Neural progenitor cell (in vitro differentiated cells): Measurements from ENCODE around the gene NOSTRIN. TPM values are rescaled to one million over a fixed set of nuclear protein-coding genes. Genes with fewer than 3 reads are reported as not detected.

Experiments used
- DNase-seq: peaks from one replicate; pipeline ENCODE4 v3.0.0-alpha.2; 2016; ENCODE audit warnings: low spot score
- H2AFZ ChIP-seq: fragments of 200-600 bp; sonication (generic); replicated peaks from 2 replicates; pipeline ENCODE4 v1.6.1; 2016; ENCODE audit warnings: antibody characterized with exemption
- H3F3A ChIP-seq: fragments of 200-600 bp; sonication (generic); 2 replicates; pipeline ENCODE4 v1.6.1; 2016; ENCODE audit warnings: antibody characterized with exemption, low read depth
- H3K27ac ChIP-seq: fragments of 200-600 bp; sonication (generic); 2 replicates; pipeline ENCODE4 v1.5.1; 2016; ENCODE audit warnings: mild to moderate bottlenecking
- H3K27me3 ChIP-seq: fragments of 200-600 bp; sonication (generic); 2 replicates; pipeline ENCODE4 v1.6.1; 2016; ENCODE audit warnings: mild to moderate bottlenecking, moderate library complexity
- H3K36me3 ChIP-seq: fragments of 200-600 bp; sonication (generic); 2 replicates; pipeline ENCODE4 v1.5.1; 2016
- H3K4me1 ChIP-seq: fragments of 200-600 bp; sonication (generic); 2 replicates; pipeline ENCODE4 v1.6.1; 2016; ENCODE audit warnings: mixed run types
- H3K4me2 ChIP-seq: fragments of 200-600 bp; sonication (generic); 2 replicates; pipeline ENCODE4 v1.6.1; 2016
- H3K4me3 ChIP-seq: fragments of 200-600 bp; sonication (generic); 2 replicates; pipeline ENCODE4 v1.5.1; 2016
- H3K79me2 ChIP-seq: fragments of 200-600 bp; sonication (generic); 2 replicates; pipeline ENCODE4 v1.6.1; 2016; ENCODE audit warnings: low read depth
- H3K9ac ChIP-seq: fragments of 200-600 bp; sonication (generic); 2 replicates; pipeline ENCODE4 v1.6.1; 2016
- H3K9me3 ChIP-seq: fragments of 200-600 bp; sonication (generic); 2 replicates; pipeline ENCODE4 v1.5.1; 2016; ENCODE audit warnings: low read depth
- H4K20me1 ChIP-seq: fragments of 200-600 bp; sonication (generic); 2 replicates; pipeline ENCODE4 v1.6.1; 2016; ENCODE audit warnings: low read depth
- H3K27ac Mint-ChIP-seq: 3 replicates; pipeline ENCODE4 v1.8.0; 2021; ENCODE audit warnings: mixed read lengths
- H3K27me3 Mint-ChIP-seq: 2 replicates; pipeline ENCODE4 v1.8.0; 2022; ENCODE audit warnings: low read depth, mild to moderate bottlenecking, inconsistent platforms, moderate library complexity, mixed read lengths; ENCODE audit not compliant: insufficient read depth
- H3K36me3 Mint-ChIP-seq: 3 replicates; pipeline ENCODE4 v1.8.0; 2021; ENCODE audit warnings: mixed read lengths
- H3K4me1 Mint-ChIP-seq: 3 replicates; pipeline ENCODE4 v1.8.0; 2021; ENCODE audit warnings: mixed read lengths
- H3K4me3 Mint-ChIP-seq: 3 replicates; pipeline ENCODE4 v1.8.0; 2021; ENCODE audit warnings: mild to moderate bottlenecking, moderate library complexity, mixed read lengths
- H3K9me3 Mint-ChIP-seq: 3 replicates; pipeline ENCODE4 v1.8.0; 2020; ENCODE audit warnings: mixed read lengths
- EZH2 ChIP-seq: fragments of 200-600 bp; sonication (generic); IDR thresholded peaks from 2 replicates; pipeline ENCODE4 v1.6.1; 2017; ENCODE audit warnings: antibody characterized with exemption, mild to moderate bottlenecking, moderate library complexity
- EZH2phosphoT487 ChIP-seq: fragments of 200-600 bp; sonication (generic); IDR thresholded peaks from 2 replicates; pipeline ENCODE4 v1.6.1; 2017; ENCODE audit warnings: antibody characterized with exemption
- total RNA-seq: library from RNA; depleted of rRNA; stranded (reverse); fragments of >200 nt; gene quantifications from 2 replicates; pipeline ENCODE4 v1.2.3, GENCODE V29; 2015; ENCODE audit warnings: low replicate concordance
- TF ChIP-seq, protein P1 (sequence below): fragments of 200-600 bp; sonication (generic); IDR thresholded peaks from 2 replicates; pipeline ENCODE4 v1.5.1; 2017; ENCODE audit warnings: antibody characterized with exemption, mild to moderate bottlenecking

The NOSTRIN gene
- total RNA-seq, 1 donor from 2014 or later = not detected

DNA sequence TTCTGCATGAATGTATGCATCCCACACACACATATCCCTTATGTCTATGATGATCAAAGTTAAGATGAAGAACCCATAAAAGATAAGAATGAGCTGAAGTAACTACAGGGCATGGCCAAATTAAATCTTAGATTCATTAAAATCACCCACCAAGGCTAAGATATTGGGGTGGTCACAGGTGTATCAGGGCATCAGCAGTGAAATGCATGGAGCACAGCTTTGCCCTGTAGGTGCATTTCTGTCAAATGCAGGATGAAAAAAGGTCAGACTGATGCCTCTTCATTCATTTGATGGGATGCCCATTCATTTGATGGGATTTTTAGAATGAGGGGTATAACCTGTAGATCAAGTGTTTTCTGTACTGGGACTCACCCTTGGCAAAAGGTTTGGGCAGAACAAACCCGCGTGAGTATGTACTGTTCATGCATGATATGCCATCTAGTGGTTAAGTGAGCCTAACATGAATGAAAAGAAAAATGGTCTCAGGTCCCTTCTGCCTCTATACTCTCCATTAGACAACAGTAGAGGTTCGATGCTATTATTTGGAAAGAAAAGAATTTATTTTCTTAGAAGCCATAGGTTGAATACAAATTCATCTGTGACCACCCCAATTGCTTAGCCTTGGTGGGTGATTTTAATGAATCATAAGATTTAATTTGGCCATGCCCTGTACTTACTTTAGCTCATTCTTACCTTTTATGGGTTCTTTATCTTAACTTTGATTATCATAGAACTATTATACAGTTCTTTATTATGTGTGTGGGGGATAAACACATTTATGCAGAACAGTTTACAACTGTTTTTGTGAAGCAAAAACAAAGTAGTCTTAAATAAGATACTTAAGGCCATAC lies 43.2 kb upstream of the NOSTRIN start:
- Histone ChIP-seq H3K9ac (no peak overlapping the region), H3K27me3 (no peaks in the 10 kb centered on the region), H3K4me1 (no peaks in the 10 kb centered on the region), H3K9me3 (no peaks in the 10 kb centered on the region), H4K20me1 (no peaks in the 10 kb centered on the region), H3K36me3 (no peaks in the 10 kb centered on the region), H2AFZ (no peak overlapping the region), H3K27ac (no peak overlapping the region), H3K4me3 (no peak overlapping the region), H3K4me2 (no peak overlapping the region), H3F3A (no peaks in the 10 kb centered on the region), H3K79me2 (no peaks in the 10 kb centered on the region)
- TF ChIP-seq, protein P1, sequence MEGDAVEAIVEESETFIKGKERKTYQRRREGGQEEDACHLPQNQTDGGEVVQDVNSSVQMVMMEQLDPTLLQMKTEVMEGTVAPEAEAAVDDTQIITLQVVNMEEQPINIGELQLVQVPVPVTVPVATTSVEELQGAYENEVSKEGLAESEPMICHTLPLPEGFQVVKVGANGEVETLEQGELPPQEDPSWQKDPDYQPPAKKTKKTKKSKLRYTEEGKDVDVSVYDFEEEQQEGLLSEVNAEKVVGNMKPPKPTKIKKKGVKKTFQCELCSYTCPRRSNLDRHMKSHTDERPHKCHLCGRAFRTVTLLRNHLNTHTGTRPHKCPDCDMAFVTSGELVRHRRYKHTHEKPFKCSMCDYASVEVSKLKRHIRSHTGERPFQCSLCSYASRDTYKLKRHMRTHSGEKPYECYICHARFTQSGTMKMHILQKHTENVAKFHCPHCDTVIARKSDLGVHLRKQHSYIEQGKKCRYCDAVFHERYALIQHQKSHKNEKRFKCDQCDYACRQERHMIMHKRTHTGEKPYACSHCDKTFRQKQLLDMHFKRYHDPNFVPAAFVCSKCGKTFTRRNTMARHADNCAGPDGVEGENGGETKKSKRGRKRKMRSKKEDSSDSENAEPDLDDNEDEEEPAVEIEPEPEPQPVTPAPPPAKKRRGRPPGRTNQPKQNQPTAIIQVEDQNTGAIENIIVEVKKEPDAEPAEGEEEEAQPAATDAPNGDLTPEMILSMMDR = peak; percentile 66
- no peak for TF ChIP-seq EZH2phosphoT487
- TF ChIP-seq EZH2 = no peak
- H3K4me3 Mint-ChIP-seq = no peak overlapping the region
- no peaks in the 10 kb centered on the region for H3K27me3 Mint-ChIP-seq
- peak; percentile 60 for DNase-seq
- H3K4me1 Mint-ChIP-seq = no peaks in the 10 kb centered on the region
- H3K36me3 Mint-ChIP-seq = peaks cover 7% of the 10 kb centered on the region
- no peaks in the 10 kb centered on the region for H3K9me3 Mint-ChIP-seq
- H3K27ac Mint-ChIP-seq = no peak overlapping the region

DNA sequence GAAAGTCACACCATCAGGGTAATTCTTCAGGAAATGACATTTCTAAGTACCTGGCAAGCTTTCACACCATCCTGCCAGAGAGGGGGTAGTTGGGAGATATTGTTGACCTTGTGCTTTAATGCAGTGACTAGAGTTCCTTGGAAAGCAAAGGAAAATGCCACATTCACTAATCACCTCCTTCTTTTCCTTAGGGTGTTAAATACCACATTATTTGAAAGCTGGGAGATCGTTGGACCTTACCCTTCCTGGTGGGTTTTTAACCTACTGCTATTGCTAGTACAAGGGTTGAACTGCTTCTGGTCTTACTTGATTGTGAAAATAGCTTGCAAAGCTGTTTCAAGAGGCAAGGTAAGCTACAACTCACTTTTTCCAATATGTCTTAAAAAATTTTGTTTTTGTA lies 37.0 kb upstream of the NOSTRIN start:
- no peak for DNase-seq
- no peak overlapping the region for H3K9ac ChIP-seq
- H2AFZ ChIP-seq = no peak overlapping the region
- H3K27ac Mint-ChIP-seq = no peak overlapping the region
- TF ChIP-seq EZH2 = no peak
- TF ChIP-seq, protein P1 = no peak
- no peak for TF ChIP-seq EZH2phosphoT487
- H3F3A ChIP-seq = no peaks in the 10 kb centered on the region
- no peaks in the 10 kb centered on the region for H3K27me3 Mint-ChIP-seq
- H3K4me1 Mint-ChIP-seq = no peaks in the 10 kb centered on the region
- H3K9me3 Mint-ChIP-seq = peaks cover 3% of the 10 kb centered on the region
- H3K36me3 ChIP-seq = peaks cover 10% of the 10 kb centered on the region
- no peak overlapping the region for H3K4me3 Mint-ChIP-seq
- no peaks in the 10 kb centered on the region for H3K4me1 ChIP-seq
- H3K79me2 ChIP-seq = no peaks in the 10 kb centered on the region
- H3K36me3 Mint-ChIP-seq = peaks cover 27% of the 10 kb centered on the region
- no peak overlapping the region for H3K4me3 ChIP-seq
- no peaks in the 10 kb centered on the region for H4K20me1 ChIP-seq
- no peaks in the 10 kb centered on the region for H3K9me3 ChIP-seq
- H3K27ac ChIP-seq = no peak overlapping the region
- no peak overlapping the region for H3K4me2 ChIP-seq
- H3K27me3 ChIP-seq = no peaks in the 10 kb centered on the region

DNA sequence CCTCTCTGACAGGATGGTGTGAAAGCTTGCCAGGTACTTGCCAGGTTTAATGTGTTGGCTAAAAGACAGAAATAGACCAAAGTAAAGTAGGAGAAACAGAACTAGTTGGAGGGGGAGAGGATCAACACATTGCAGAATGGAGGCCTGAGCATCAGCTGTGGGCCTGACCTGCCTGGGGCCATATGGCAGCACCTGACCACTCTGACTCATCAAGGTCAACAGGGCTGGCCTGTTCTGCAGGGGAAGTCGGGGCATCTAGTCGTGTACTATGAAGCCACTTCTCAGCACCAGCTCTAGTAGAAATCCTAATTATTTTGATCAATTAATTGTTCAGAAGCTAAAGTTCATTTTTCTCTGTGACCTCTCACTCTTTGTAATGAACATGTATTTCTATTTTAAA lies 35.8 kb upstream of the NOSTRIN start:
- Histone ChIP-seq H3K4me1 (no peaks in the 10 kb centered on the region), H3K36me3 (peaks cover 10% of the 10 kb centered on the region), H3K4me3 (no peak overlapping the region), H2AFZ (no peak overlapping the region), H3F3A (no peaks in the 10 kb centered on the region), H3K9ac (no peak overlapping the region), H3K79me2 (no peaks in the 10 kb centered on the region), H4K20me1 (no peaks in the 10 kb centered on the region), H3K4me2 (no peak overlapping the region), H3K27me3 (no peaks in the 10 kb centered on the region), H3K9me3 (no peaks in the 10 kb centered on the region), H3K27ac (no peak overlapping the region)
- Mint-ChIP-seq H3K27ac (no peak overlapping the region), H3K4me1 (no peaks in the 10 kb centered on the region), H3K4me3 (no peak overlapping the region), H3K9me3 (peaks cover 3% of the 10 kb centered on the region), H3K27me3 (no peaks in the 10 kb centered on the region), H3K36me3 (peaks cover 27% of the 10 kb centered on the region)
- DNase-seq = no peak
- TF ChIP-seq EZH2 = no peak
- TF ChIP-seq, protein P1 = no peak
- TF ChIP-seq EZH2phosphoT487 = no peak
